ENCODE data around the gene NUDT8.
"Not testable (repeated sequence)": the region's sequence is repeated elsewhere in the genome, so short reads cannot be mapped to it uniquely, and the experiment has no call there.

The NUDT8 gene

GRCh38 chr11:67659651-67660165 lies 30.0 kb upstream of the NUDT8 start:
- DNase-seq = not testable (repeated sequence)

- no peak for DNase-seq
Observed at GRCh38 chr11:67657300-67657699, 27.6 kb upstream of the NUDT8 start.

- DNase-seq = no peak
Observed at GRCh38 chr11:67656278-67656922, 26.7 kb upstream of the NUDT8 start.

GRCh38 chr11:67654225-67654624 lies 24.5 kb upstream of the NUDT8 start:
- DNase-seq = no peak

GRCh38 chr11:67652965-67653845 lies 23.5 kb upstream of the NUDT8 start:
- no peak for DNase-seq

GRCh38 chr11:67651976-67652781 lies 22.4 kb upstream of the NUDT8 start:
- DNase-seq = peak in 1 of 14 donors; percentile 9

GRCh38 chr11:67649634-67650510 lies 20.1 kb upstream of the NUDT8 start:
- no peak for DNase-seq

- peak in 4 of 14 donors; percentile 11 to 54 (median 27) for DNase-seq
Observed at GRCh38 chr11:67648796-67649613, 19.3 kb upstream of the NUDT8 start.

GRCh38 chr11:67648140-67648795 lies 18.5 kb upstream of the NUDT8 start:
- no peak for DNase-seq

- DNase-seq = no peak
Observed at GRCh38 chr11:67647471-67647870, 17.7 kb upstream of the NUDT8 start.

- DNase-seq = no peak
Observed at GRCh38 chr11:67646535-67647336, 17.0 kb upstream of the NUDT8 start.

- DNase-seq = no peak
Observed at GRCh38 chr11:67645521-67646461, 16.1 kb upstream of the NUDT8 start.

GRCh38 chr11:67644472-67645418 lies 15.0 kb upstream of the NUDT8 start:
- DNase-seq = no peak

GRCh38 chr11:67644042-67644441 lies 14.3 kb upstream of the NUDT8 start:
- no peak for DNase-seq

- no peak for DNase-seq
Observed at GRCh38 chr11:67642173-67643120, 12.7 kb upstream of the NUDT8 start.

Data from C1 segment of cervical spinal cord (tissue), 14 donors.